SK-N-SH (cell line): Measurements from ENCODE around the gene PPP4R2.

Experiments
- CTCF ChIP-seq: fragments of 200-600 bp; sonication (generic); IDR thresholded peaks from 2 replicates; pipeline ENCODE4 v1.6.1; 2017; ENCODE audit warnings: antibody characterized with exemption, mild to moderate bottlenecking, moderate library complexity
- EZH2phosphoT487 ChIP-seq: fragments of 200-600 bp; sonication (generic); IDR thresholded peaks from 2 replicates; pipeline ENCODE4 v1.6.1; 2017; ENCODE audit warnings: low read depth, mixed run types, mild to moderate bottlenecking, antibody characterized with exemption, moderate library complexity, borderline replicate concordance
- NFIC ChIP-seq: IDR thresholded peaks from 2 replicates; pipeline ENCODE4 v1.4.0; 2012; ENCODE audit warnings: borderline replicate concordance
- POLR2AphosphoS5 ChIP-seq: IDR thresholded peaks from 2 replicates; pipeline ENCODE4 v1.6.1; 2012; ENCODE audit warnings: low read depth, low read length
- RFX5 ChIP-seq: IDR thresholded peaks from 2 replicates; pipeline ENCODE4 v1.6.1; 2012; ENCODE audit warnings: mild to moderate bottlenecking, improper control_type of control experiment, low read length
- SMC3 ChIP-seq: IDR thresholded peaks from 2 replicates; pipeline ENCODE4 v1.6.1; 2012; ENCODE audit warnings: low read depth, low read length, improper control_type of control experiment
- USF1 ChIP-seq: IDR thresholded peaks from 2 replicates; pipeline ENCODE4 v1.4.0; 2012; ENCODE audit warnings: low read depth, borderline replicate concordance

- TF ChIP-seq SMC3 (no peak), EZH2phosphoT487 (no peak), CTCF (no peak), POLR2AphosphoS5 (no peak), RFX5 (no peak), NFIC (no peak), USF1 (no peak)
Measured at GRCh38 chr3:73060302-73060723, 63.7 kb downstream of the PPP4R2 start.
